ENCODE results near the gene PPFIA3.

The PPFIA3 gene

GRCh38 chr19:49150106-49150943 lies 31.0 kb downstream of the PPFIA3 start:
- Histone ChIP-seq H3K79me2 (ENCODE audit: insufficient read depth, low read length) (no peaks in the 10 kb centered on the region), H4K20me1 (ENCODE audit: insufficient read depth, low read length) (no peaks in the 10 kb centered on the region), H3K9ac (ENCODE audit: low read length) (peak overlapping the region; percentile 90), H3K4me2 (ENCODE audit: low read length) (peak overlapping the region; percentile 100), H3K27ac (ENCODE audit: low read depth, low read length, poor library complexity, severe bottlenecking) (no peak overlapping the region), H3K27me3 (ENCODE audit: insufficient read depth, low read length) (no peaks in the 10 kb centered on the region; the same call in 1 of the 2 replicates), H3K4me3 (ENCODE audit: low read depth, low read length, poor library complexity, severe bottlenecking) (peak overlapping the region; percentile 89), H3K4me1 (ENCODE audit: insufficient read depth, low read length, severe bottlenecking) (peaks cover 36% of the 10 kb centered on the region), H2AFZ (ENCODE audit: low read length) (0 out of 2 replicates have a peak overlapping the region, but pooled peaks have one; percentile 32), H3K36me3 (ENCODE audit: insufficient read depth, low read length) (no peaks in the 10 kb centered on the region), H3F3A (ENCODE audit: insufficient read depth, low read length) (no peaks in the 10 kb centered on the region), H3K9me2 (ENCODE audit: low read depth, low read length) (no peaks in the 10 kb centered on the region), H3K9me3 (ENCODE audit: low read length) (no peaks in the 10 kb centered on the region)
- TF ChIP-seq CTCF (IDR thresholded peaks at IDR 0.05; ENCODE audit: low read length) (no peak; the same call in 1 of the 2 replicates), EZH2 (IDR thresholded peaks at IDR 0.05; ENCODE audit: borderline replicate concordance, low read length) (no peak)

- H3K4me2 ChIP-seq (ENCODE audit: low read length): peak overlapping the region; percentile 100
- no peak overlapping the region for H3K27ac ChIP-seq (ENCODE audit: low read depth, low read length, poor library complexity, severe bottlenecking)
- no peaks in the 10 kb centered on the region for H3K9me3 ChIP-seq (ENCODE audit: low read length)
- TF ChIP-seq EZH2 (IDR thresholded peaks at IDR 0.05; ENCODE audit: borderline replicate concordance, low read length) (no peak), CTCF (IDR thresholded peaks at IDR 0.05; ENCODE audit: low read length) (no peak)
- peak overlapping the region; percentile 89 for H3K4me3 ChIP-seq (ENCODE audit: low read depth, low read length, poor library complexity, severe bottlenecking)
- no peak overlapping the region for H2AFZ ChIP-seq (ENCODE audit: low read length)
- H3K27me3 ChIP-seq (ENCODE audit: insufficient read depth, low read length): no peaks in the 10 kb centered on the region; the same call in 1 of the 2 replicates
- H3K9ac ChIP-seq (ENCODE audit: low read length): peak overlapping the region; percentile 90
- no peaks in the 10 kb centered on the region for H3F3A ChIP-seq (ENCODE audit: insufficient read depth, low read length)
- H3K9me2 ChIP-seq (ENCODE audit: low read depth, low read length): no peaks in the 10 kb centered on the region
- H3K4me1 ChIP-seq (ENCODE audit: insufficient read depth, low read length, severe bottlenecking): peaks cover 31% of the 10 kb centered on the region
- H4K20me1 ChIP-seq (ENCODE audit: insufficient read depth, low read length): no peaks in the 10 kb centered on the region
- no peaks in the 10 kb centered on the region for H3K36me3 ChIP-seq (ENCODE audit: insufficient read depth, low read length)
- no peaks in the 10 kb centered on the region for H3K79me2 ChIP-seq (ENCODE audit: insufficient read depth, low read length)
Measured at GRCh38 chr19:49150944-49151243, 31.6 kb downstream of the PPFIA3 start.

- H3K4me2 ChIP-seq (ENCODE audit: low read length): peak overlapping the region; percentile 100; the same call in 1 of the 2 replicates
- H3K9me3 ChIP-seq (ENCODE audit: low read length): no peaks in the 10 kb centered on the region
- H3K4me3 ChIP-seq (ENCODE audit: low read depth, low read length, poor library complexity, severe bottlenecking): peak overlapping the region; percentile 89
- H3K4me1 ChIP-seq (ENCODE audit: insufficient read depth, low read length, severe bottlenecking): peaks cover 25% of the 10 kb centered on the region
- no peaks in the 10 kb centered on the region for H3K9me2 ChIP-seq (ENCODE audit: low read depth, low read length)
- H4K20me1 ChIP-seq (ENCODE audit: insufficient read depth, low read length): no peaks in the 10 kb centered on the region
- no peaks in the 10 kb centered on the region; the same call in 1 of the 2 replicates for H3K27me3 ChIP-seq (ENCODE audit: insufficient read depth, low read length)
- H3K27ac ChIP-seq (ENCODE audit: low read depth, low read length, poor library complexity, severe bottlenecking): no peak overlapping the region
- TF ChIP-seq CTCF (IDR thresholded peaks at IDR 0.05; ENCODE audit: low read length): no peak
- H2AFZ ChIP-seq (ENCODE audit: low read length): no peak overlapping the region
- H3F3A ChIP-seq (ENCODE audit: insufficient read depth, low read length): no peaks in the 10 kb centered on the region
- H3K9ac ChIP-seq (ENCODE audit: low read length): no peak overlapping the region
- no peaks in the 10 kb centered on the region for H3K79me2 ChIP-seq (ENCODE audit: insufficient read depth, low read length)
- no peaks in the 10 kb centered on the region for H3K36me3 ChIP-seq (ENCODE audit: insufficient read depth, low read length)
Measured at GRCh38 chr19:49151267-49152118, 32.1 kb downstream of the PPFIA3 start.
